ENCODE results near the gene CAPN2. TPM values are rescaled to one million over a fixed set of nuclear protein-coding genes. Genes with fewer than 3 reads are reported as not detected.
A peak's percentile ranks its signal among the peaks of the same experiment; 100 is the strongest.

Gene CAPN2
- total RNA-seq, 1 experiment from 2014 or later: 513 TPM

GRCh38 chr1:223748405-223748772 is 36.0 kb downstream of the CAPN2 start:
- Mint-ChIP-seq H3K4me1 (ENCODE audit: insufficient read depth, unreplicated experiment) (peaks cover 12% of the 10 kb centered on the region), H3K36me3 (ENCODE audit: insufficient read depth, unreplicated experiment) (peaks cover 98% of the 10 kb centered on the region), H3K9me3 (ENCODE audit: unreplicated experiment) (no peaks in the 10 kb centered on the region), H3K27me3 (ENCODE audit: insufficient read depth, unreplicated experiment) (no peaks in the 10 kb centered on the region), H3K27ac (ENCODE audit: low read depth, unreplicated experiment) (peak overlapping the region; percentile 4), H3K4me3 (ENCODE audit: unreplicated experiment) (no peak overlapping the region)
- POLR2A ChIA-PET: interaction anchor here (0.6 to 1.7 kb wide), 6 partner anchors 10 to 50 kb away, joined by 3 to 8 read pairs (median 3); no protein-coding TSS in a partner anchor
- no peak for DNase-seq (ENCODE audit: unreplicated experiment)
- CTCF ChIA-PET: interaction anchor here (1.0 to 7.4 kb wide), 13 partner anchors 9 to 52 kb away, joined by 3 to 70 read pairs (median 32); partner anchors contain the start of gene CAPN2
- intact Hi-C loops (cut with micrococcal nuclease): no loop called here
- TF ChIP-seq CTCF (IDR thresholded peaks at IDR 0.05; ENCODE audit: unreplicated experiment): no peak
- no TSS peak for BruUV-seq (replicated peaks)

DNA sequence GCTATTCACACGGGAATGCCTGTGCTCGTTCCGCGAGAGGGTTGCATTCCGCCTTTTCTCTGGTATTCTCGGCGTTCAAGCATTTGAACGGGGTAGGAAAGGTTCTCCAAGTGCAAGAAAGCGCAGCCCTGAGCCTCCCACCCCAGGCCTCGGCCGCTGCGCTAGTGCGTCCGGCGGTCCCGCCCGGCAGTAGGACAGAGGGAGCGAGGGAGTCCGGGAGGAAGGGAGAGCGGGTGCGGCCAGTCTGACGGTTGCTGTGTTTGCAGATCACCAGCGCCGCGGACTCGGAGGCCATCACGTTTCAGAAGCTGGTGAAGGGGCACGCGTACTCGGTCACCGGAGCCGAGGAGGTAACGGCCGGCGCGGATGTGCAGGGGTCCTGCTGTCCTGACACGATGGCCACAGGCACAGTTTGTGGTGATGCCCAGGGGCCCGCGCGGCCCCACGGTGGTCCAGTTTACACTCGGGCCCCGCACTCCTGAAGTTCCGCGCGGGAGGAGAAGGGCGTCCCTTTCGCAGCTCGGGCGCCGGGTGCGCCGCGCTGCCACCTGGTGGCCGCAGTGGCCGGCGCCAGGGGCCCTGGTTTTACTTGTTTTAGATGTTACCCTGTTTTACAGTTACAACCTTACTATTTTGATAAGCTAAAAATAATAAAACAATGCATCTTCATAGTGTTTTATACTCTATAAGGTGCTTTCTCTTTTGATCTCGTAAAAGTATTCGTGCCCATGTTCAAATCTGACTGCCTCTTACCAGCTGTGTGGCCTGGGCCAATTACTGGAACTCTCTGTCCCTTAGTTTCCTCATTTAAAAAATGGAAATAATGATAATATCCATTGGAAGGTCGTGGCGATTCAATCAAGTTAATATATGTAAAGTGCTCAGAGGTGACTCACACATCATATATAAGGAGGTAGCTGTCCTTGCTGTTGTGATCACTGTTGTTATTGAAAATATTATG is 36.7 kb downstream of the CAPN2 start:
- H3K9me3 Mint-ChIP-seq (ENCODE audit: unreplicated experiment): no peaks in the 10 kb centered on the region
- no TSS peak for BruUV-seq (replicated peaks)
- H3K36me3 Mint-ChIP-seq (ENCODE audit: insufficient read depth, unreplicated experiment): peaks cover 98% of the 10 kb centered on the region
- peaks cover 12% of the 10 kb centered on the region for H3K4me1 Mint-ChIP-seq (ENCODE audit: insufficient read depth, unreplicated experiment)
- peak; percentile 99 for TF ChIP-seq CTCF (IDR thresholded peaks at IDR 0.05; ENCODE audit: unreplicated experiment)
- no peaks in the 10 kb centered on the region for H3K27me3 Mint-ChIP-seq (ENCODE audit: insufficient read depth, unreplicated experiment)
- DNase-seq (ENCODE audit: unreplicated experiment): peak; percentile 54
- no peak overlapping the region for H3K4me3 Mint-ChIP-seq (ENCODE audit: unreplicated experiment)
- intact Hi-C loops (cut with micrococcal nuclease): loop anchor here (1.0 kb wide), 2 partner anchors 34 to 51 kb away; no protein-coding TSS in a partner anchor
- POLR2A ChIA-PET: interaction anchor here (0.9 to 2.4 kb wide), 10 partner anchors 9 to 47 kb away, joined by 3 to 35 read pairs (median 7); partner anchors contain the start of gene CAPN2
- CTCF ChIA-PET: interaction anchor here (0.5 to 7.4 kb wide), 41 partner anchors 9 to 853 kb away, joined by 3 to 70 read pairs (median 5); partner anchors contain the start of gene CAPN2
- peak overlapping the region; percentile 32 for H3K27ac Mint-ChIP-seq (ENCODE audit: low read depth, unreplicated experiment)

GRCh38 chr1:223750730-223751570 is 38.6 kb downstream of the CAPN2 start:
- Mint-ChIP-seq H3K4me3 (ENCODE audit: unreplicated experiment) (no peak overlapping the region), H3K4me1 (ENCODE audit: insufficient read depth, unreplicated experiment) (peaks cover 12% of the 10 kb centered on the region), H3K27ac (ENCODE audit: low read depth, unreplicated experiment) (peak overlapping the region; percentile 53), H3K9me3 (ENCODE audit: unreplicated experiment) (no peaks in the 10 kb centered on the region), H3K36me3 (ENCODE audit: insufficient read depth, unreplicated experiment) (peaks cover 93% of the 10 kb centered on the region), H3K27me3 (ENCODE audit: insufficient read depth, unreplicated experiment) (no peaks in the 10 kb centered on the region)
- intact Hi-C loops (cut with micrococcal nuclease): no loop called here
- no TSS peak for BruUV-seq (replicated peaks)
- ChIA-PET POLR2A (interaction anchor here (0.7 to 2.4 kb wide), 7 partner anchors 11 to 49 kb away, joined by 3 to 35 read pairs (median 6); partner anchors contain the start of gene CAPN2), CTCF (interaction anchor here (0.6 to 7.4 kb wide), 16 partner anchors 11 to 775 kb away, joined by 3 to 70 read pairs (median 10); partner anchors contain the start of gene CAPN2)
- no peak for DNase-seq (ENCODE audit: unreplicated experiment)
- TF ChIP-seq CTCF (IDR thresholded peaks at IDR 0.05; ENCODE audit: unreplicated experiment): no peak
